ENCODE results near the gene NOTCH1.

Gene NOTCH1

DNA sequence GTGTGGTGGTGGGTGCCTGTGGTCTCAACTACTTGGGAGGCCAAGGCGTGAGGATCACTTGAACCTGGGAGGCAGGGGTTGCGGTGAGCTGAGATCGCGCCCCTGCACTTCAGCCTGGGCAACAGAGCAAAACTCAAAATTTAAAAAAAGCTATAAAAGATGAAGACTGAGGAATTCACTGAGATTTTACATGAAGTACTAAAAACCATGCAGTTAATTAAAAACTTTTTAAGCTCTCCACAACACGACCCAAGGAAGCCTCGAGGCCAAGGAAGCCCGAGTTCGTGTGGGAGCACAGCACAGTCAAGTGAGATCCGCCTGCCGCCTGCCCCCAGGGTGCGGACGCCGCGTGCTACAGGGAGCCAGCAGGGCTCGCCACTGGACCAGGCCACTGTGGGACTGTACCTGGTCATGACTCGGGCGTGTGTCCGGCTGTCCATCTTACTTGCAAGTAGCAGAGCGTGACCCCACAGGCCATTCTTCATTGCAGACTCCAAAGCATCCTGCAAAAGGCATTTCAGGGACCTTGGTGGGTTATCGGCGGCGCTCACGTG lies 85.0 kb downstream of the NOTCH1 start:
- Histone ChIP-seq H3K23ac (ENCODE audit: low read length) (no peak overlapping the region), H3K36me3 (ENCODE audit: control insufficient read depth, insufficient read depth, low read length) (peaks cover 24% of the 10 kb centered on the region), H3K18ac (ENCODE audit: low read length) (no peak overlapping the region), H3K4me2 (ENCODE audit: low read length) (no peak overlapping the region), H3K4ac (ENCODE audit: low read depth, low read length) (no peak overlapping the region), H3K4me3 (ENCODE audit: low read length) (no peak overlapping the region), H4K5ac (ENCODE audit: low read length) (no peak overlapping the region), H2BK5ac (ENCODE audit: low read length) (no peak overlapping the region), H2BK15ac (replicated peaks; ENCODE audit: low read depth) (no peak overlapping the region), H3K79me1 (ENCODE audit: low read length) (peaks cover 2% of the 10 kb centered on the region), H3K27me3 (ENCODE audit: insufficient read depth, low read length, poor library complexity) (no peaks in the 10 kb centered on the region), H4K8ac (ENCODE audit: low read depth, low read length) (no peak overlapping the region), H3K4me1 (ENCODE audit: control insufficient read depth, low read depth, low read length) (no peaks in the 10 kb centered on the region), H3K27ac (ENCODE audit: low read depth, low read length) (no peak overlapping the region), H3K9ac (ENCODE audit: low read length) (no peak overlapping the region), H3K79me2 (ENCODE audit: control insufficient read depth, insufficient read depth, low read length) (no peaks in the 10 kb centered on the region), H2BK120ac (ENCODE audit: low read depth, low read length) (no peak overlapping the region), H2AK5ac (ENCODE audit: low read length) (no peak overlapping the region), H3K56ac (ENCODE audit: low read length) (no peak overlapping the region)
- no peak for DNase-seq
- WGBS (ENCODE audit: extremely low coverage, insufficient coverage, low lambda C conversion rate) = no CpG with 5 or more reads among the region's 23 CpGs

DNA sequence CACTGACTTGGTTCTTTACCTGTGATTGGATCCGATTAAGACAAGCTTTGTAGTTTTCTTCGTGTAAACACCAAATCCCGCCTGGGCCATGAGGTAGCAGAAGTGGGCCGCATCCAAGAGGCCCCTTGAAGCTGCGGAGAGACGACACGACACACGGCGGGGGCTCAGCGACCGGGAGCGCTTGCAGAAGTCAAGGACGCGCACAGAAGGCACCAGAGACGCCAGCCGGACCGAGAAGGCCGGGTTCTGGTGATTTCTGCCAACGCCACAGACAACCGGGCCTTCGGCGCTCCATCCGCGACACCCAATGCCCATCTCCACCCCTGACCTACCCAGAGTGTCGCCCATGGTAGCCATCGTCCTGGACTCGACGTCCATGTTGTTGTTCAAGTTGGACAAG lies 86.4 kb downstream of the NOTCH1 start:
- Histone ChIP-seq H3K27ac (ENCODE audit: low read depth, low read length) (no peak overlapping the region), H2BK120ac (ENCODE audit: low read depth, low read length) (no peak overlapping the region), H3K4me2 (ENCODE audit: low read length) (no peak overlapping the region), H4K8ac (ENCODE audit: low read depth, low read length) (no peak overlapping the region), H3K36me3 (ENCODE audit: control insufficient read depth, insufficient read depth, low read length) (peaks cover 29% of the 10 kb centered on the region), H2BK5ac (ENCODE audit: low read length) (no peak overlapping the region), H3K56ac (ENCODE audit: low read length) (no peak overlapping the region), H3K18ac (ENCODE audit: low read length) (no peak overlapping the region), H3K23ac (ENCODE audit: low read length) (no peak overlapping the region), H3K79me2 (ENCODE audit: control insufficient read depth, insufficient read depth, low read length) (no peaks in the 10 kb centered on the region), H2AK5ac (ENCODE audit: low read length) (no peak overlapping the region), H3K9ac (ENCODE audit: low read length) (no peak overlapping the region), H2BK15ac (replicated peaks; ENCODE audit: low read depth) (no peak overlapping the region), H3K27me3 (ENCODE audit: insufficient read depth, low read length, poor library complexity) (no peaks in the 10 kb centered on the region), H3K4me1 (ENCODE audit: control insufficient read depth, low read depth, low read length) (no peaks in the 10 kb centered on the region), H3K4ac (ENCODE audit: low read depth, low read length) (no peak overlapping the region), H3K4me3 (ENCODE audit: low read length) (no peak overlapping the region), H3K79me1 (ENCODE audit: low read length) (peaks cover 2% of the 10 kb centered on the region), H4K5ac (ENCODE audit: low read length) (no peak overlapping the region)
- no CpG with 5 or more reads among the region's 28 CpGs for WGBS (ENCODE audit: extremely low coverage, insufficient coverage, low lambda C conversion rate)
- no peak for DNase-seq

- WGBS (ENCODE audit: extremely low coverage, insufficient coverage, low lambda C conversion rate) = no CpG with 5 or more reads among the region's 24 CpGs
- Histone ChIP-seq H2BK120ac (ENCODE audit: low read depth, low read length) (no peak overlapping the region), H3K27ac (ENCODE audit: low read depth, low read length) (no peak overlapping the region), H4K5ac (ENCODE audit: low read length) (no peak overlapping the region), H3K79me2 (ENCODE audit: control insufficient read depth, insufficient read depth, low read length) (no peaks in the 10 kb centered on the region), H3K4me3 (ENCODE audit: low read length) (no peak overlapping the region), H2BK15ac (replicated peaks; ENCODE audit: low read depth) (no peak overlapping the region), H2AK5ac (ENCODE audit: low read length) (no peak overlapping the region), H2BK5ac (ENCODE audit: low read length) (no peak overlapping the region), H3K23ac (ENCODE audit: low read length) (no peak overlapping the region), H3K79me1 (ENCODE audit: low read length) (no peaks in the 10 kb centered on the region), H3K36me3 (ENCODE audit: control insufficient read depth, insufficient read depth, low read length) (peaks cover 29% of the 10 kb centered on the region), H4K8ac (ENCODE audit: low read depth, low read length) (no peak overlapping the region), H3K4ac (ENCODE audit: low read depth, low read length) (no peak overlapping the region), H3K4me2 (ENCODE audit: low read length) (no peak overlapping the region), H3K56ac (ENCODE audit: low read length) (no peak overlapping the region), H3K4me1 (ENCODE audit: control insufficient read depth, low read depth, low read length) (no peaks in the 10 kb centered on the region), H3K9ac (ENCODE audit: low read length) (no peak overlapping the region), H3K27me3 (ENCODE audit: insufficient read depth, low read length, poor library complexity) (no peaks in the 10 kb centered on the region), H3K18ac (ENCODE audit: low read length) (no peak overlapping the region)
- DNase-seq = no peak
Measured at GRCh38 chr9:136457326-136457725, 88.5 kb downstream of the NOTCH1 start.

GRCh38 chr9:136456258-136456657 lies 89.6 kb downstream of the NOTCH1 start:
- H3K79me2 ChIP-seq (ENCODE audit: control insufficient read depth, insufficient read depth, low read length) = no peaks in the 10 kb centered on the region
- H4K8ac ChIP-seq (ENCODE audit: low read depth, low read length) = no peak overlapping the region
- H3K27ac ChIP-seq (ENCODE audit: low read depth, low read length) = no peak overlapping the region
- H3K4ac ChIP-seq (ENCODE audit: low read depth, low read length) = no peak overlapping the region
- H3K23ac ChIP-seq (ENCODE audit: low read length) = no peak overlapping the region
- H3K18ac ChIP-seq (ENCODE audit: low read length) = no peak overlapping the region
- H3K4me3 ChIP-seq (ENCODE audit: low read length) = no peak overlapping the region
- no peak overlapping the region for H3K56ac ChIP-seq (ENCODE audit: low read length)
- DNase-seq = no peak
- H2BK15ac ChIP-seq (replicated peaks; ENCODE audit: low read depth) = no peak overlapping the region
- no peak overlapping the region for H2BK5ac ChIP-seq (ENCODE audit: low read length)
- H4K5ac ChIP-seq (ENCODE audit: low read length) = no peak overlapping the region
- no peak overlapping the region for H3K9ac ChIP-seq (ENCODE audit: low read length)
- no CpG with 5 or more reads among the region's 9 CpGs for WGBS (ENCODE audit: extremely low coverage, insufficient coverage, low lambda C conversion rate)
- H3K4me1 ChIP-seq (ENCODE audit: control insufficient read depth, low read depth, low read length) = no peaks in the 10 kb centered on the region
- H2BK120ac ChIP-seq (ENCODE audit: low read depth, low read length) = no peak overlapping the region
- H3K36me3 ChIP-seq (ENCODE audit: control insufficient read depth, insufficient read depth, low read length) = peaks cover 25% of the 10 kb centered on the region
- no peaks in the 10 kb centered on the region for H3K27me3 ChIP-seq (ENCODE audit: insufficient read depth, low read length, poor library complexity)
- no peak overlapping the region for H2AK5ac ChIP-seq (ENCODE audit: low read length)
- no peaks in the 10 kb centered on the region for H3K79me1 ChIP-seq (ENCODE audit: low read length)
- no peak overlapping the region for H3K4me2 ChIP-seq (ENCODE audit: low read length)

- Histone ChIP-seq H4K5ac (ENCODE audit: low read length) (no peak overlapping the region), H3K9ac (ENCODE audit: low read length) (no peak overlapping the region), H3K27me3 (ENCODE audit: insufficient read depth, low read length, poor library complexity) (no peaks in the 10 kb centered on the region), H2BK120ac (ENCODE audit: low read depth, low read length) (no peak overlapping the region), H2BK5ac (ENCODE audit: low read length) (no peak overlapping the region), H3K4me2 (ENCODE audit: low read length) (no peak overlapping the region), H2AK5ac (ENCODE audit: low read length) (no peak overlapping the region), H3K56ac (ENCODE audit: low read length) (no peak overlapping the region), H3K4me1 (ENCODE audit: control insufficient read depth, low read depth, low read length) (no peaks in the 10 kb centered on the region), H3K79me1 (ENCODE audit: low read length) (no peaks in the 10 kb centered on the region), H3K27ac (ENCODE audit: low read depth, low read length) (no peak overlapping the region), H3K18ac (ENCODE audit: low read length) (no peak overlapping the region), H3K36me3 (ENCODE audit: control insufficient read depth, insufficient read depth, low read length) (peaks cover 29% of the 10 kb centered on the region), H3K79me2 (ENCODE audit: control insufficient read depth, insufficient read depth, low read length) (no peaks in the 10 kb centered on the region), H3K23ac (ENCODE audit: low read length) (no peak overlapping the region), H4K8ac (ENCODE audit: low read depth, low read length) (no peak overlapping the region), H2BK15ac (replicated peaks; ENCODE audit: low read depth) (no peak overlapping the region), H3K4ac (ENCODE audit: low read depth, low read length) (no peak overlapping the region), H3K4me3 (ENCODE audit: low read length) (no peak overlapping the region)
- no CpG with 5 or more reads among the region's 43 CpGs for WGBS (ENCODE audit: extremely low coverage, insufficient coverage, low lambda C conversion rate)
- no peak for DNase-seq
Measured at GRCh38 chr9:136455043-136456002, 90.5 kb downstream of the NOTCH1 start.

Measured in mesendoderm (in vitro differentiated cells).